ENCODE data around the gene IQCE. TPM values are rescaled to one million over a fixed set of nuclear protein-coding genes. Genes with fewer than 3 reads are reported as not detected.
A peak's percentile ranks its signal among the peaks of the same experiment; 100 is the strongest.

The IQCE gene
- total RNA-seq, 3 donors from 2014 or later (not counting 1 experiment from before 2014, with no cell fraction given), result 9.6 to 13.5 (median 11.3) TPM

GRCh38 chr7:2633538-2634266 lies 74.9 kb downstream of the IQCE start:
- H3K27me3 Mint-ChIP-seq (ENCODE audit: low read depth in 2 of 2), result no peaks in the 10 kb centered on the region
- peak overlapping the region; percentile 93 for H3K4me3 Mint-ChIP-seq
- Histone ChIP-seq H3K4me3 (ENCODE audit: low read length) (peak overlapping the region; percentile 51), H3K27me3 (ENCODE audit: control insufficient read depth, insufficient read depth, low read length) (no peaks in the 10 kb centered on the region), H3K36me3 (ENCODE audit: control insufficient read depth, insufficient read depth, low read length) (no peaks in the 10 kb centered on the region), H3K9me3 (ENCODE audit: control insufficient read depth, insufficient read depth, low read length) (no peaks in the 10 kb centered on the region), H3K4me1 (ENCODE audit: control insufficient read depth, insufficient read depth, low read length) (peaks cover 52% of the 10 kb centered on the region), H3K27ac (ENCODE audit: low read length) (peak overlapping the region; percentile 53)
- DNase-seq (peak in 1 of 2 donors; percentile 30), ATAC-seq (peak in 1 of 3 donors; percentile 12)
- 32% methylated on average over 22 of the region's 22 CpGs for WGBS (ENCODE audit: insufficient coverage)
- H3K4me1 Mint-ChIP-seq, result peaks cover 10 to 34% of the 10 kb centered on the region in 2 donors
- TF ChIP-seq CTCF (IDR thresholded peaks at IDR 0.05), result no peak
- peak overlapping the region; percentile 41 to 92 for H3K27ac Mint-ChIP-seq
- H3K36me3 Mint-ChIP-seq, result no peaks in the 10 kb centered on the region
- H3K9me3 Mint-ChIP-seq, result no peaks in the 10 kb centered on the region
- intact Hi-C loops (cut with micrococcal nuclease), result loop anchor here (5.0 kb wide), 1 partner anchor 111 kb away; no protein-coding TSS in a partner anchor

GRCh38 chr7:2634267-2635145 lies 75.7 kb downstream of the IQCE start:
- Mint-ChIP-seq H3K27ac (peak overlapping the region in 1 of 2 donors; percentile 92), H3K9me3 (no peaks in the 10 kb centered on the region), H3K36me3 (no peaks in the 10 kb centered on the region), H3K4me3 (peak overlapping the region; percentile 93), H3K4me1 (peaks cover 10 to 34% of the 10 kb centered on the region in 2 donors), H3K27me3 (ENCODE audit: low read depth in 2 of 2) (no peaks in the 10 kb centered on the region)
- Histone ChIP-seq H3K27me3 (ENCODE audit: control insufficient read depth, insufficient read depth, low read length) (no peaks in the 10 kb centered on the region), H3K4me3 (ENCODE audit: low read length) (no peak overlapping the region), H3K36me3 (ENCODE audit: control insufficient read depth, insufficient read depth, low read length) (no peaks in the 10 kb centered on the region), H3K4me1 (ENCODE audit: control insufficient read depth, insufficient read depth, low read length) (peaks cover 52% of the 10 kb centered on the region), H3K27ac (ENCODE audit: low read length) (no peak overlapping the region), H3K9me3 (ENCODE audit: control insufficient read depth, insufficient read depth, low read length) (no peaks in the 10 kb centered on the region)
- WGBS (ENCODE audit: insufficient coverage), result 93% methylated on average over 22 of the region's 22 CpGs
- TF ChIP-seq CTCF (IDR thresholded peaks at IDR 0.05), result no peak
- intact Hi-C loops (cut with micrococcal nuclease), result loop anchor here (5.0 kb wide), 1 partner anchor 112 kb away; no protein-coding TSS in a partner anchor
- ATAC-seq (no peak), DNase-seq (no peak)

- H3K36me3 ChIP-seq (ENCODE audit: control insufficient read depth, insufficient read depth, low read length), result no peaks in the 10 kb centered on the region
- peaks cover 54% of the 10 kb centered on the region for H3K4me1 ChIP-seq (ENCODE audit: control insufficient read depth, insufficient read depth, low read length)
- no peak overlapping the region for H3K27ac Mint-ChIP-seq
- no peaks in the 10 kb centered on the region for H3K27me3 ChIP-seq (ENCODE audit: control insufficient read depth, insufficient read depth, low read length)
- H3K4me3 ChIP-seq (ENCODE audit: low read length), result no peak overlapping the region
- peak overlapping the region; percentile 49 for H3K4me3 Mint-ChIP-seq
- H3K4me1 Mint-ChIP-seq, result peaks cover 10 to 34% of the 10 kb centered on the region in 2 donors
- DNase-seq, result no peak
- WGBS (ENCODE audit: insufficient coverage), result 96% methylated on average over 15 of the region's 15 CpGs
- ATAC-seq, result no peak
- H3K36me3 Mint-ChIP-seq, result no peaks in the 10 kb centered on the region
- no peaks in the 10 kb centered on the region for H3K27me3 Mint-ChIP-seq (ENCODE audit: low read depth in 2 of 2)
- no peaks in the 10 kb centered on the region for H3K9me3 ChIP-seq (ENCODE audit: control insufficient read depth, insufficient read depth, low read length)
- H3K9me3 Mint-ChIP-seq, result no peaks in the 10 kb centered on the region
- H3K27ac ChIP-seq (ENCODE audit: low read length), result no peak overlapping the region
- TF ChIP-seq CTCF (IDR thresholded peaks at IDR 0.05), result no peak
- intact Hi-C loops (cut with micrococcal nuclease), result no loop called here
Measured at GRCh38 chr7:2635148-2635668, 76.4 kb downstream of the IQCE start.

All from natural killer cell (primary cell).